Measurements from ENCODE around the gene NDRG3.

- TF ChIP-seq CTCF (IDR thresholded peaks at IDR 0.05), result no peak
- no peak for TF ChIP-seq POLR2A (IDR thresholded peaks at IDR 0.05)
These were observed 104.4 kb downstream of the NDRG3 start for GRCh38 chr20:36641506-36641843.

Measured in uterus (tissue), 2 donors.